SU-DHL-6 (cell line): ENCODE results near the gene VTA1.

ENCODE experiments used
- H2AFZ ChIP-seq: fragments of 200-600 bp; sonication (generic); 2 replicates; pipeline ENCODE4 v1.6.1; 2014; ENCODE audit warnings: low read depth, mild to moderate bottlenecking, moderate library complexity, mixed read lengths, antibody characterized with exemption, low read length; ENCODE audit not compliant: severe bottlenecking
- H3F3A ChIP-seq: fragments of 200-600 bp; shearing (Covaris generic); 2 replicates; pipeline ENCODE4 v1.6.0; 2016; ENCODE audit warnings: antibody characterized with exemption, mild to moderate bottlenecking; ENCODE audit not compliant: insufficient read depth
- H3K27ac ChIP-seq: fragments of 200-600 bp; sonication (generic); 2 replicates; pipeline ENCODE4 v1.5.1; 2016; ENCODE audit warnings: low read depth, mild to moderate bottlenecking, low read length, moderate library complexity, mixed read lengths
- H3K27me3 ChIP-seq: fragments of 200-600 bp; sonication (generic), shearing (Covaris generic); 2 replicates; pipeline ENCODE4 v1.6.0; 2014; ENCODE audit warnings: mild to moderate bottlenecking, low read length
- H3K36me3 ChIP-seq: fragments of 200-600 bp; sonication (generic); 2 replicates; pipeline ENCODE4 v1.6.1; 2014; ENCODE audit warnings: mild to moderate bottlenecking, low read length, mixed read lengths
- H3K4me2 ChIP-seq: fragments of 300-600, 200-600 bp; shearing (Covaris generic), sonication (generic); 2 replicates; pipeline ENCODE4 v1.6.0; 2014; ENCODE audit warnings: low read length, low read depth, mild to moderate bottlenecking; ENCODE audit not compliant: poor library complexity, severe bottlenecking
- H3K4me3 ChIP-seq: fragments of 200-600 bp; sonication (generic); 2 replicates; pipeline ENCODE4 v1.5.1; 2014; ENCODE audit warnings: antibody characterized with exemption, low read length, mild to moderate bottlenecking, mixed read lengths; ENCODE audit not compliant: insufficient read depth, poor library complexity, severe bottlenecking
- H3K79me2 ChIP-seq: fragments of 200-600 bp; sonication (generic); 2 replicates; pipeline ENCODE4 v1.6.1; 2014; ENCODE audit warnings: mild to moderate bottlenecking, low read length, moderate library complexity; ENCODE audit not compliant: insufficient read depth
- H3K9ac ChIP-seq: fragments of 200-600 bp; sonication (generic); 2 replicates; pipeline ENCODE4 v1.7.0; 2014; ENCODE audit warnings: mild to moderate bottlenecking, low read length
- H3K9me2 ChIP-seq: fragments of 200-600 bp; sonication (generic); replicated peaks from 2 replicates; pipeline ENCODE4 v1.6.1; 2014; ENCODE audit warnings: low read length; ENCODE audit not compliant: insufficient read depth
- H3K9me3 ChIP-seq: fragments of 200-600 bp; sonication (generic); 2 replicates; pipeline ENCODE4 v1.6.1; 2014; ENCODE audit warnings: low read length, mixed read lengths; ENCODE audit not compliant: insufficient read depth
- H4K20me1 ChIP-seq: fragments of 200-600 bp; sonication (generic); 2 replicates; pipeline ENCODE4 v1.6.1; 2014; ENCODE audit warnings: low read depth, mild to moderate bottlenecking, antibody characterized with exemption, low read length, moderate library complexity, mixed read lengths
- CTCF ChIP-seq: fragments of 200-600 bp; sonication (generic); IDR thresholded peaks from one replicate; pipeline ENCODE4 v1.5.1; 2017; ENCODE audit warnings: antibody characterized with exemption, mild to moderate bottlenecking, low read length, moderate library complexity; ENCODE audit not compliant: insufficient read depth, poor library complexity, severe bottlenecking
- EZH2phosphoT487 ChIP-seq: fragments of 200-600 bp; sonication (generic), shearing (Covaris generic); conservative IDR thresholded peaks from 2 replicates; pipeline ENCODE4 v1.6.1; 2018; ENCODE audit warnings: mild to moderate bottlenecking, antibody characterized with exemption, low read length, moderate library complexity, mixed read lengths

VTA1 gene

GRCh38 chr6:142117366-142117765, 29.7 kb upstream of the VTA1 start:
- TF ChIP-seq EZH2phosphoT487 = no peak
- TF ChIP-seq CTCF = no peak
- Histone ChIP-seq H4K20me1 (no peaks in the 10 kb centered on the region), H3K4me3 (no peak overlapping the region), H2AFZ (no peak overlapping the region), H3K9me2 (no peaks in the 10 kb centered on the region), H3K4me2 (no peak overlapping the region), H3K36me3 (no peaks in the 10 kb centered on the region), H3K9me3 (no peaks in the 10 kb centered on the region), H3K9ac (no peak overlapping the region), H3K27ac (no peak overlapping the region), H3F3A (no peaks in the 10 kb centered on the region), H3K79me2 (no peaks in the 10 kb centered on the region), H3K27me3 (no peaks in the 10 kb centered on the region)

- no peaks in the 10 kb centered on the region for H3K79me2 ChIP-seq
- H4K20me1 ChIP-seq = no peaks in the 10 kb centered on the region
- no peak overlapping the region for H2AFZ ChIP-seq
- H3K4me3 ChIP-seq = no peak overlapping the region
- H3K9me3 ChIP-seq = no peaks in the 10 kb centered on the region
- no peaks in the 10 kb centered on the region for H3K36me3 ChIP-seq
- TF ChIP-seq CTCF (no peak), EZH2phosphoT487 (no peak)
- H3F3A ChIP-seq = no peaks in the 10 kb centered on the region
- no peak overlapping the region for H3K4me2 ChIP-seq
- no peaks in the 10 kb centered on the region for H3K27me3 ChIP-seq
- H3K27ac ChIP-seq = no peak overlapping the region
- no peak overlapping the region for H3K9ac ChIP-seq
- H3K9me2 ChIP-seq = no peaks in the 10 kb centered on the region
Observed at GRCh38 chr6:142118328-142118727, 28.7 kb upstream of the VTA1 start.

GRCh38 chr6:142118925-142119324, 28.1 kb upstream of the VTA1 start:
- Histone ChIP-seq H3K27ac (no peak overlapping the region), H3K9me2 (no peaks in the 10 kb centered on the region), H3K9me3 (no peaks in the 10 kb centered on the region), H4K20me1 (no peaks in the 10 kb centered on the region), H3F3A (no peaks in the 10 kb centered on the region), H3K4me3 (no peak overlapping the region), H3K36me3 (no peaks in the 10 kb centered on the region), H3K27me3 (no peaks in the 10 kb centered on the region), H3K4me2 (no peak overlapping the region), H3K79me2 (no peaks in the 10 kb centered on the region), H3K9ac (no peak overlapping the region), H2AFZ (no peak overlapping the region)
- TF ChIP-seq CTCF = no peak
- TF ChIP-seq EZH2phosphoT487 = no peak

- no peak overlapping the region for H3K27ac ChIP-seq
- H3K4me2 ChIP-seq = no peak overlapping the region
- H3K79me2 ChIP-seq = no peaks in the 10 kb centered on the region
- TF ChIP-seq CTCF = no peak
- no peak for TF ChIP-seq EZH2phosphoT487
- H2AFZ ChIP-seq = no peak overlapping the region
- no peaks in the 10 kb centered on the region for H3K27me3 ChIP-seq
- no peaks in the 10 kb centered on the region for H4K20me1 ChIP-seq
- no peaks in the 10 kb centered on the region for H3K9me2 ChIP-seq
- no peaks in the 10 kb centered on the region for H3K9me3 ChIP-seq
- no peak overlapping the region for H3K4me3 ChIP-seq
- H3K9ac ChIP-seq = no peak overlapping the region
- no peaks in the 10 kb centered on the region for H3K36me3 ChIP-seq
- H3F3A ChIP-seq = no peaks in the 10 kb centered on the region
Observed at GRCh38 chr6:142121342-142121741, 25.7 kb upstream of the VTA1 start.
